ENCODE measurements around the gene BANF2. TPM values are rescaled to one million over a fixed set of nuclear protein-coding genes. Genes with fewer than 3 reads are reported as not detected.

The BANF2 gene
- total RNA-seq, 4 donors from 2014 or later = not detected

DNA sequence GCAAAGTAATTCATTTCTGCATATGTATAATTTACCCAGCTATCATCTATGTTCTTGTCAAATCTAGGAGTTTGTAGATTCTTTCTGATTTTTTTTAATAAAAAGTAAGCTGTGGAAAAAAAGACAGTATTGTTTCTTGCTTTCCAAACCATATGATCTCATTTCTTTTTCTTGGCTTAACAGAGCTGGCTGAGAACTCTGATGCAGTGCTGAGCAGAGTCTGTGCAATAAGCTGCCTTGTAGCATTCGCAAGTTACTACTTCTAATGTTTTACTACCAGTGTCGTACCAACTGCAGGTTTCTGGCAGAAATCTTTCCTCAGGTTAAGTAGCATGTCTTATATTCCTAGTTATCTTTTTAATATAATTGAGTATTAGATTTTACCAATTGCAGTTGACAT, 33.3 kb upstream of the BANF2 start:
- no peaks in the 10 kb centered on the region for H3K9me3 ChIP-seq
- peaks cover 0 to 39% (median 0%) of the 10 kb centered on the region in 4 donors for H3K4me1 ChIP-seq
- H3K27me3 ChIP-seq = no peaks in the 10 kb centered on the region
- no peak overlapping the region for H3K27ac ChIP-seq
- H3K4me3 ChIP-seq = no peak overlapping the region
- TF ChIP-seq POLR2A (IDR thresholded peaks at IDR 0.05) = no peak
- TF ChIP-seq, protein P1, sequence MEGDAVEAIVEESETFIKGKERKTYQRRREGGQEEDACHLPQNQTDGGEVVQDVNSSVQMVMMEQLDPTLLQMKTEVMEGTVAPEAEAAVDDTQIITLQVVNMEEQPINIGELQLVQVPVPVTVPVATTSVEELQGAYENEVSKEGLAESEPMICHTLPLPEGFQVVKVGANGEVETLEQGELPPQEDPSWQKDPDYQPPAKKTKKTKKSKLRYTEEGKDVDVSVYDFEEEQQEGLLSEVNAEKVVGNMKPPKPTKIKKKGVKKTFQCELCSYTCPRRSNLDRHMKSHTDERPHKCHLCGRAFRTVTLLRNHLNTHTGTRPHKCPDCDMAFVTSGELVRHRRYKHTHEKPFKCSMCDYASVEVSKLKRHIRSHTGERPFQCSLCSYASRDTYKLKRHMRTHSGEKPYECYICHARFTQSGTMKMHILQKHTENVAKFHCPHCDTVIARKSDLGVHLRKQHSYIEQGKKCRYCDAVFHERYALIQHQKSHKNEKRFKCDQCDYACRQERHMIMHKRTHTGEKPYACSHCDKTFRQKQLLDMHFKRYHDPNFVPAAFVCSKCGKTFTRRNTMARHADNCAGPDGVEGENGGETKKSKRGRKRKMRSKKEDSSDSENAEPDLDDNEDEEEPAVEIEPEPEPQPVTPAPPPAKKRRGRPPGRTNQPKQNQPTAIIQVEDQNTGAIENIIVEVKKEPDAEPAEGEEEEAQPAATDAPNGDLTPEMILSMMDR (IDR thresholded peaks at IDR 0.05) = no peak
- H3K36me3 ChIP-seq = peaks cover 0 to 8% (median 0%) of the 10 kb centered on the region in 3 donors
- DNase-seq = no peak

DNA sequence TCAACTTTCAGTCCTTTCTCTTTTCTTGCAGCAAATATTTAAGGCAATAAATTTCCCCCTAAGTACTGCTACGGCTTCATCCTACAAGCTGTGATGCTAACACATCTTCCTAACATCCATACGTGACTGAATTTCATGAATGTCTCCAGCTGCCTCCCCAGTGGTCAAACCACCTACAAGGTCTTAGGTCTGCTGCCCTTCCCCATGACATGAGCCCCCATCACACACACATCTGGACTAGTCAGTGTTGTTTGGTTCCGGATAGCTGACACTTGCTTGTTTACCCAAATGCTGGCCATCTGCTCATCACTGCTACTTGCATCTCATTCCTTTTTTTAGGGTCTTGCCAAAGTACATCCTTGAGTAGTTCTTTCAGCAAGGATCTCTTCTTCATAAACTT, 32.3 kb upstream of the BANF2 start:
- Histone ChIP-seq H3K9me3 (no peaks in the 10 kb centered on the region), H3K4me3 (no peak overlapping the region), H3K27me3 (no peaks in the 10 kb centered on the region), H3K27ac (no peak overlapping the region), H3K4me1 (peaks cover 0 to 31% (median 0%) of the 10 kb centered on the region in 4 donors), H3K36me3 (peaks cover 0 to 8% (median 0%) of the 10 kb centered on the region in 3 donors)
- DNase-seq = no peak
- TF ChIP-seq, protein P1 (IDR thresholded peaks at IDR 0.05) = no peak
- no peak for TF ChIP-seq POLR2A (IDR thresholded peaks at IDR 0.05)

DNA sequence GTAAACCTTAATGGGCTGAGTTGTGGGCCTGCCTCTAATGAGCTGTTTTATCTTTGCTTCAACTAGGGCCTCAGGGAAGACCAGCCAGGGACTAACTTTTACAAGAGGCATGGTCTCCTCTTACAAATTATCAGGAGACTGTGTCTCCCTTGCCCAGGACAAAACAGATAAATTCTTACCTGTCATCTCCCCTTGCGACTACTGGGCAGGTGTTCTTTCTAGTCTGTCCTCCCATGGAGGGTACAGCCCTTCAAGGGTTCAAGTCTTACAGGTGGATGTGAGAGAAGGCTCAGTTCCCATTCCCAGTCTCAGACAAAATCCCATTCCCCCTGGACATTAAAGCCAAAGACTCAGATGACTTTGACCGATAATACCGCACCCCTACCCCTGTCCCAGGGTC, 31.3 kb upstream of the BANF2 start:
- Histone ChIP-seq H3K4me3 (no peak overlapping the region), H3K4me1 (peaks cover 0 to 22% (median 0%) of the 10 kb centered on the region in 4 donors), H3K36me3 (peaks cover 0 to 8% (median 0%) of the 10 kb centered on the region in 3 donors), H3K9me3 (no peaks in the 10 kb centered on the region), H3K27me3 (no peaks in the 10 kb centered on the region), H3K27ac (no peak overlapping the region)
- TF ChIP-seq, protein P1 (IDR thresholded peaks at IDR 0.05) = no peak
- no peak for TF ChIP-seq POLR2A (IDR thresholded peaks at IDR 0.05)
- no peak for DNase-seq

DNA sequence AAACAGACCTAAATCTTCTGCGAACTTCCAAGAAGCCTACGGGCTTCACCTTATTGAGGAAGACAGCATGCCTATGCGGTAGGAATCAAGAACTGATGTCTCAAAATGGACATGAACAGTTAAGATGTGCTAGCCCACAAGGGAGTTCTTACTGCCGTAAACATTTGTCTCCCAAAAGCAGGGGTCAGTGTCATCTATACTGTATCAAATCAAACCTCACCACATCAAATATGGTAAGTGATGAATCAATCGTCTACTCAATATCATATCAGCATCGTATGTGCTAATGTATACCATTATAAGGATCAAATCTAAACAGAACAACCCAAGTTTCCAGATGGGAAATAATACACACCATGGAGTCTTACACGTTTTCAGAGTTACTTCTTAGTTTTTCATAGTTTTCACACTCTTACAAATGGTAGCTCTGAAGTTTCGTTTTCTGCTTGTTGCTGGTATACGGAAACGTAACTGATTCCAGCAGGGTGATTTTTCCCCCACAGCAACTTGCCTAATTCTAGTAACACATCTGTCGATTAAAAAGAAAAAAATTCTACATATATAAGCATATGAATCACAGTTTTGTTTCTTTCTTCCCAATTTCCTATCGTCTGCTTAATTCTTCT, 30.3 kb upstream of the BANF2 start:
- no peak for TF ChIP-seq POLR2A (IDR thresholded peaks at IDR 0.05)
- TF ChIP-seq, protein P1 (IDR thresholded peaks at IDR 0.05) = no peak
- Histone ChIP-seq H3K27ac (no peak overlapping the region), H3K27me3 (no peaks in the 10 kb centered on the region), H3K36me3 (peaks cover 0 to 8% (median 0%) of the 10 kb centered on the region in 3 donors), H3K4me3 (no peak overlapping the region), H3K9me3 (no peaks in the 10 kb centered on the region), H3K4me1 (peaks cover 0 to 13% (median 0%) of the 10 kb centered on the region in 4 donors)
- DNase-seq = no peak

DNA sequence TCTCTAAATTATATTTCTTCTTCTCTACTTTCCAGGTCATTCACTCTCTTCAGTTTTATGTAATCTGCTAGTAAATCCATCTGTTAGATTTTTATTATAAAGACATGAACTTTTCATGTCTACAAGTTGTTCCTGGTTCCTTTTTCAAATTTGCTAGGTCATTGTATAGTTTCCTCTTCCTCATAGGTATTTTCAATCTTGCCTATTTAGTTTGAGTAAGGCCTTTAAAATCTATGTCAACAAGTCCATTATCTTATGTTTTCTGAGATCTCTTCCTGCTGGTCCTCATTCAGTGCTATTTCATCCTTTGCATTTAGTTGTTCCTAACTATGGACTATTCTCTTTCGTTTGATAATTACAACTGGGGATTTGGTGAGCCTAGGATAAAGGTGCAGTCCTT, 28.8 kb upstream of the BANF2 start:
- H3K27me3 ChIP-seq = no peaks in the 10 kb centered on the region
- no peak for DNase-seq
- H3K4me1 ChIP-seq = peaks cover 0 to 13% (median 0%) of the 10 kb centered on the region in 4 donors
- no peak overlapping the region for H3K4me3 ChIP-seq
- H3K9me3 ChIP-seq = no peaks in the 10 kb centered on the region
- TF ChIP-seq, protein P1 (IDR thresholded peaks at IDR 0.05) = no peak
- TF ChIP-seq POLR2A (IDR thresholded peaks at IDR 0.05) = no peak
- H3K27ac ChIP-seq = no peak overlapping the region
- peaks cover 0 to 8% (median 0%) of the 10 kb centered on the region in 3 donors for H3K36me3 ChIP-seq
